ENCODE data around the gene ELF5.
A peak's percentile ranks its signal among the peaks of the same experiment; 100 is the strongest.

Gene ELF5

GRCh38 chr11:34443136-34443535 is 70.5 kb downstream of the ELF5 start:
- H3K4me3 ChIP-seq (replicated peaks; ENCODE audit: low read depth, low read length) = no peak overlapping the region
- TF ChIP-seq CTCF (IDR thresholded peaks at IDR 0.05; ENCODE audit: low read length, missing control alignments) = no peak
- no peak for DNase-seq (ENCODE audit: low read depth)

- H3K4me3 ChIP-seq (replicated peaks; ENCODE audit: low read depth, low read length) = no peak overlapping the region
- TF ChIP-seq CTCF (IDR thresholded peaks at IDR 0.05; ENCODE audit: low read length, missing control alignments) = no peak
- DNase-seq (ENCODE audit: low read depth) = no peak
Measured at GRCh38 chr11:34441814-34442213, 71.8 kb downstream of the ELF5 start.

- peak overlapping the region; percentile 81 for H3K4me3 ChIP-seq (replicated peaks; ENCODE audit: low read depth, low read length)
- no peak for DNase-seq (ENCODE audit: low read depth)
- no peak for TF ChIP-seq CTCF (IDR thresholded peaks at IDR 0.05; ENCODE audit: low read length, missing control alignments)
Measured at GRCh38 chr11:34439610-34440198, 73.9 kb downstream of the ELF5 start.

GRCh38 chr11:34438529-34439507 is 74.8 kb downstream of the ELF5 start, which contains the start of gene CAT:
CAT (plus strand) TSS chr11:34438934; CDS start chr11:34439014, 80 bp downstream.
- TF ChIP-seq CTCF (IDR thresholded peaks at IDR 0.05; ENCODE audit: low read length, missing control alignments) = no peak
- DNase-seq (ENCODE audit: low read depth) = peak; percentile 98
- H3K4me3 ChIP-seq (replicated peaks; ENCODE audit: low read depth, low read length) = peak within 1 kb of the TSS; percentile 81

GRCh38 chr11:34437224-34438125 is 76.1 kb downstream of the ELF5 start:
- no peak for TF ChIP-seq CTCF (IDR thresholded peaks at IDR 0.05; ENCODE audit: low read length, missing control alignments)
- peak overlapping the region; percentile 81 for H3K4me3 ChIP-seq (replicated peaks; ENCODE audit: low read depth, low read length)
- DNase-seq (ENCODE audit: low read depth) = no peak

GRCh38 chr11:34433899-34434298 is 79.7 kb downstream of the ELF5 start:
- H3K4me3 ChIP-seq (replicated peaks; ENCODE audit: low read depth, low read length) = no peak overlapping the region
- no peak for TF ChIP-seq CTCF (IDR thresholded peaks at IDR 0.05; ENCODE audit: low read length, missing control alignments)
- DNase-seq (ENCODE audit: low read depth) = no peak
